Activated T-cell treated with anti-CD3 and anti-CD28 coated beads, Interleukin-2, amount 50 U/mL, for 48 hours (primary cell): ENCODE measurements around the gene CEMIP.

ENCODE experiments used
- DNase-seq, 2 experiments: peaks; one replicate each; pipeline ENCODE4 v3.0.0-alpha.2; 2020

CEMIP gene

GRCh38 chr15:80789296-80789695, 10.1 kb downstream of the CEMIP start:
- no peak for DNase-seq

- DNase-seq, result no peak
These were observed 10.6 kb downstream of the CEMIP start for GRCh38 chr15:80789796-80790195.

- no peak for DNase-seq
These were observed 11.1 kb downstream of the CEMIP start for GRCh38 chr15:80790236-80790635.

DNA sequence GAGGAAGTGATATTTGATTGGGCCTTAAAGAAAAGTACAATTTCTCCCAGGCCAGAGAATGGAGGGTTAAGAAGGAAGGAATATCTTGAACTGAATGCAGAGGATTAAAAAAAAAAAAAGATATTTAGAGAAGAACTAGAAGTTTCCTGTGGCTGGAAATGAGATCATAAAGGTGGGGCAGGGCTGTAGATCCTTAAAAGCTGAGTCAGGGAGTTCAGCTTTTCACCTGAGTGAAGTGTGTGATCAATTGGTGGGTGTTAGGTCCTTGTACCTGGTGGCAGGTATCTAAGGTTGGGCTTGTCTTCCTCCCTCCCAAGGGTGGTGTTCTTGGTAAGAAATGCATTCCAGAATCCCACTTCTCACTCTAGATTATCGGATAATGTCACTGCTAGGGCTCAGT, 11.8 kb downstream of the CEMIP start:
- DNase-seq, result no peak

DNA sequence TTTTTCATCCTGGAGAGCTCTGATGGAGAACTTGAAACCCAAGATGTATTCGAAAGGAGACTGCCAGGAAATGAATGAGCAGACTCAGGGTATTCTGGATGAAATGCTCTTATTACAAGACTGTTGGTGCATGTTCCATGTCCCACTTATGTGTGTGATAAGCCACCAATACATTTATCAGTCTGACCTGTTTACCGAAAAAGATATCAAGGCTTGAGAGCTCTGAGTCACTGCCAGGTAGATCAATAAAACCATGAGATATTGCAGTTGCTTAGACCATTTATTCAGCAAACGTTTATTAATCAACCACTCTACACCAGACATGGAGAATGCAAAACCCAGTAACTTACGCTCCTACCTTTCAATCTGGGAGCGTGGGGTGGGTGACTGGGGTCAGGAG, 17.2 kb downstream of the CEMIP start:
- DNase-seq, result no peak

GRCh38 chr15:80798911-80799310, 19.7 kb downstream of the CEMIP start:
- no peak for DNase-seq

DNA sequence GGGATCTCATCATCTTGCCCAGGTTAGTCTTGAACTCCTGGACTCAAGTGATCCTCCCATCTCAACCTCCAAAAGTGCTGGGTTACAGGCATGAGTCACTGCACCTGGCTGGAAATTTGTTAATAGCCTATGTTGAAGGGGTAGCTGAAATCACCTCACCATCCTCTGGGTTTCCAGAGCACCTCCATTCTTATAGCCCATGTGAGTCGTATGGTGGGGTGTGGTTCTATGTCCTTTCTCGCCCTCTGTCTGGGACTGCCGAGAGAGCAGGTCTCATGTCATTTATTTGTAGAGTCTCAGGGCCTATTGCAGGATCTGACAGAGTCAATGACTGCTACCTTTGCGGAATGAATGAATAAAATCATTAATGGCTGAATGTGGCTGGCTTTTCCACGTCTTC, 20.9 kb downstream of the CEMIP start:
- DNase-seq, result no peak

DNA sequence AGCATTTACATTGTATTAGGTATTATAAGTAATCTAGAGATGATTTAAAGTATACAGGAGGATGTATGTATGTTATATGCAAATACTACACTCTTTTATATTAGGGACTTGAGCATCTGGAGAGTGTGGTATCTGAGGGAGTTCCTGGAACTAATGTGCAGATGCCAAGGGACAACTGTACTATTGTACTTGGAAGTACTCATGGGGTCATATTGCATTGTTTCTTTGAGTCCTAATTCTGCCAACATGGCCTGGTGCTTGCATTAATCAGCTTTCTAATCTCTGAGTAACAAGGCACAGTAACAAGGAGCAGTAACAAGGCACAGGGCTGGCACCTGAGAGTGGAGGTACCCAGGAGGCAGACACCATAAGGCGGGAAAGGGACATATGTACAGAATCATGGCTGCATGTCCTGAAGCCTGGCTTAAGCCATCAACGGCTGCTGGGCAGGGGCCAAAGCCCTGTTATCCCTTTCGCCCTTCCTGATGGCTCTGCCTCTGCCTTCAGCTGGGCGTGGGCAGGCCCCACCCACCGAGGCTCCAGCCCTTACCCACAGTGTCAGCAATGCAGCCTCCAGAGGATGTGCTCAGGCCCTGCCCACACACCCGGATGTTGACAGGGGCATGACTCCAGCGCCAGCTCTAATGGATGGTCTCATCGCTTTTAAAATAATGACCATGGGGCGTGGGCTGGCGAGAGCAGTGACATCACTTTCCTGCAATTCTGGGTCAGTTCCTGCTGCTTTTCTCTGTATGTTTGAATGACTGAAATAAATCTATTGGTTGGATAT, 22.9 kb downstream of the CEMIP start:
- DNase-seq, result no peak

DNA sequence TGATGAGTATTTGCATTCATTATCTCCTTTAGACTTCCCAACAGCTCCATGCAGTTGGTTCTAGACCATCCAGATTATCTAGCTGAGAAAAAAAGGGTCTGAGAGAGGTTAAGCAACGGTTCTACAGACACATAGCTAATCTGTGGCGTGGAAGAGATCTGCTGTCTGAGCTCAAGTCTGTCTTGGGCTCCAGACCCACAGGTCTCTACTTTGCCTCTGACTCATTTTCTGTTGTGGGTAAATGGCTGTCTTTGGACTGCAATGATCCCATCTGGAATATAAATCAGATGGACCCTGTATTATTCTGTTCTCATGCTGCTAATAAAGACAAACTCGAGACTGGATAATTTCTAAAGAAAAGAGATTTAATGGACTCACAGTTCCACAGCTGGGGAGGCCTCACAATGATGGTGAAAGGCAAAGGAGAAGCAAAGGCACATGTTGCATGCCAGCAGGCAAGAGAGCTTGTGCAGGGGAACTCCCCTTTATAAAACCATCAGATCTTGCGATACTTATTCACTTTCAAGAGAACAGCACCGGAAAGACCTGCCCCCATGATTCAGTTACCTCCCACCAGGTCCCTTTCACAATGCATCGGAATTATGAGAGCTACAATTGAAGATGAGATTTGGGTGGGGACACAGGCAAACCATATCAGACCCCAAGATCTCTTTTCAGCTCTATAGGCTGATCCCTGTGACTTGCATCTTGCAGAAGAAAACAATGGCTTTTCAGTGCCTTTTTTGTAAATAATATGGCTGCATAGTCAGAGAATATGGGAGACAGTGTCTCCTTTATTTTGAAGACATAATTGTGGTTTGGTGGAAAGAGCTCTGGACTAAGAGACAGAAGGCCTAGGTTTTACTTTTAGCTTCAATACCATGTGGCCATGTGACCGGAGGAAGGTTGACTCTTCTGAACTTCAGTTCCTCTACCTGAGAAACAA, 24.7 kb downstream of the CEMIP start:
- peak; percentile 51 to 56 for DNase-seq

- peak; percentile 47 to 48 for DNase-seq
These were observed 25.9 kb downstream of the CEMIP start for GRCh38 chr15:80804970-80805495.

DNA sequence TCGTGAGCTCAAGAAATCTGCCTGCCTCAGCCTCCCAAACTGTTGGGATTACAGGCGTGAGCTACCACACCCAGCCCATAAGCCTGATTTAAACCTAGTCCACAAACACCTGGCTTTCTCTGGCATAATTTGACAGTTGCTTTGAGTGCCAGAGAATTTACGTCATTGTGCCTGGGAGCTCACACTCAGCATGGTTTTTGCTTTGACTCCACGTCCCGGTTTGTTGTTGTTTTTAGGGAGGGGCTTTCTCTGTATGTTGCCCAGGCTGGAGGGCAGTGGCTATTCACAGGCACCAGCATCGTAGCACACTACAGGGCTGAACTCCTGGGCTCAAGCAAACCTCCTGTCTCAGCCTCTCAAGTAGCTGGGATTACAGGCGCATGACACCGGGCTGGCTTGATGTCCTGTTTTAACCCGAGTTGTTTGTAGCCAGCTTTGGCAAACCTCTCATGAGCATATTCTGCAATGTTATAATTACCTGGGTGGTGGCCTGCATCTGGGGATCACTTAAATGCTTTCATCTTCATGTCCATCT, 32.7 kb downstream of the CEMIP start:
- no peak for DNase-seq

GRCh38 chr15:80815106-80815505, 35.9 kb downstream of the CEMIP start:
- DNase-seq, result no peak

DNA sequence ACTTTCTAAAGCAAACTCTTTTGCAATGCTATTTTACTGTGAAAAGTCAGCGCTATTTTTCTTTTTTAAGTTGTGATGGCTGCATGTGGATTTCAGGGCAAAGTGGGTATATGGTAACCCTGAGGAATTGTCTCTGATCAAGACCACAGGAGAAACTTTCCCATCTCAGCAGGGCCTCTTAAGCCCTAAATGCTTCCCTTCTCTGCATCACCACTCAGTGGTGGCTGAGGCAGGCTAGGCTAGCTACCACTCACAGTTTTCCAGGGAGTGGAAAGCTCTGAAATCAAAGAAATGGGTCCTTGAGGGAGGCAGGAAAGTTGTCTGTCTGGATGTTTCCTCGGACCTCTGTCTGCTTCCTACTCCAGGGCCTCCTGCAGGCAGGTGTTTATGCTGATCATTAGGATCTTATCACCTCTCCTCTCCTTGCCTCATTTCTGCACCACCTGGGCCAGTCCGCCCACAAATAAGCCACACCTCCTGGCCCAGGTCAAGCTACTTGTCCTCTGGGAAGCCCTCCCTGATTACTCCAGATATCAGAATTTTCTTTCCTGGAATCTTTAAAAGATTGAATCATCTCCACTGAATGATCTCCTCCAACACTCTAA, 37.0 kb downstream of the CEMIP start:
- no peak for DNase-seq

GRCh38 chr15:80816936-80817335, 37.8 kb downstream of the CEMIP start:
- DNase-seq, result no peak

GRCh38 chr15:80817901-80818300, 38.7 kb downstream of the CEMIP start:
- no peak for DNase-seq

DNA sequence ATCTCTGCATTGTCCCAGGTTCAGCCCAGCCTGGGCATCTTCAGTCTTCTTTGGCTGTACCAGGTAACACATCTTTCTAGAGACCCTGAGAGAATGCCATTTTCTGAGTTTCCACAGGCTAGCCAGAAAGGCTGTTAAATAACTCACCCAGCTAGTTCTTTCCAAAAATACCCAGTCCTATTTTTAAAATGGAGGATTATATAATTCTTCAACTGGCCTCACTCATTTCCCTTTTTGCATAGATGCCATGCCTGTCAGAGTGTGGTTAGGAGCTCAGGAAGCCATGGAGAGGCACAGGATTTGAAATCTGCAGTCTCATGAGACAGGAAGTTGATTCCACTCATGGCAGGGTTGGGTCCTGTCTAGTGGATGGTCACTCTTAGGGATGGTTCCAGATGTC, 39.8 kb downstream of the CEMIP start:
- DNase-seq, result no peak

DNA sequence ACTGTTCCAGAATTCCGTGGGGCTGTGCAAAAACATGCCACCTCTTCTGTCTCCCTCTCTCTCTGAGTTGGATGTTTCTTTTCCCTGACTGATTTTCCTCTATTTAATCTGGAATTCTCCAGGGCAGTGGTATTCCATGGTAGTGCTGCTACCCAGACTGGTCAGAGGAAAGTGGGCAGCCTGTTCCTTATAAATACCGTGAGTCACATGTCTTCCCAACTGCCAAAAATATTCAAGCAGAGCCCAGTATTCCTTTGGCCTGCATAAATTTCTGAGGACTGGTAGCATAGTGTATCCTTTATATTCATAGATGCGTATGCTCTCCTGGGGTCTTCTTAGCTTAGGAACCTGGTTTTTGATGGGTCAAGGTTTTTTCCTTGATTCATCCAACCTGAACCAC, 40.9 kb downstream of the CEMIP start:
- no peak for DNase-seq

DNA sequence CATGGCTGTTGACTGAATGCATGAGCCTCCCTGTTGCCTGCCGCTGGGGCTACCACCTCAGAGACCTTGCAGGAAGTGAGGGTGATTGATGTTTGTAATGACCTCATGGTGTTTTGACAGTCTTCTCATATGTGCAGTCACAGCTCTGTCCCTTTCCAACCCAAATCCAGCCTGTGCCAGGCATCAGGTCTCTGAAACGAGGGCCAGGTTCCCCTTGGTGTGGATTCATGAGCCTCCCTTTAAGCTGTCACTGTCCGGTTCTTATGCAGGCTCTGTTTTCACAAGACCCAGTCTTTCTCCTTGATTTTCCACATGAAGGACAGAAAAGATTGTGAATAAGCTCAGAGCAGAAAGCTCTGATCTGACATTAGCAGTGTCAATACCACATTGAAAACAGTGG, 43.1 kb downstream of the CEMIP start:
- no peak for DNase-seq

DNA sequence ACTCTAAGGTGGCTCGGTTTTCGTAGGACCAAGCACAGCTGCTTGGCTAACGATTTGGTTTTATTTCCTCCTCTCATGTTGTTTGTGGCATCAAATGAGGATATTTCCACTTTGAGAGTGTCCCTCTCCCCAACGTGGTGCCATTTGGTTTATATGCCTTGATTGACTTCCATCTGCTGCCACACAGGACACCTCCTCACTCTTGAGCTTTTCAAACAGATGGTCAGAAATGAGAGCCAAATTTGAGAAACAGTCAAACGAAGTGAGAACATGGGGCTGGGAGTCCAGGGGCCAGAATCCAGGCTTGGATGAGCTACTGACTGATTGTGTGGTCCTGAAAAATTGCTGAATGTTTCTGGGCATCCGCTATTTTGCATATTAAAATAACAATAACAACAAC, 43.5 kb downstream of the CEMIP start:
- DNase-seq, result no peak

- no peak for DNase-seq
These were observed 44.0 kb downstream of the CEMIP start for GRCh38 chr15:80823120-80823519.

DNA sequence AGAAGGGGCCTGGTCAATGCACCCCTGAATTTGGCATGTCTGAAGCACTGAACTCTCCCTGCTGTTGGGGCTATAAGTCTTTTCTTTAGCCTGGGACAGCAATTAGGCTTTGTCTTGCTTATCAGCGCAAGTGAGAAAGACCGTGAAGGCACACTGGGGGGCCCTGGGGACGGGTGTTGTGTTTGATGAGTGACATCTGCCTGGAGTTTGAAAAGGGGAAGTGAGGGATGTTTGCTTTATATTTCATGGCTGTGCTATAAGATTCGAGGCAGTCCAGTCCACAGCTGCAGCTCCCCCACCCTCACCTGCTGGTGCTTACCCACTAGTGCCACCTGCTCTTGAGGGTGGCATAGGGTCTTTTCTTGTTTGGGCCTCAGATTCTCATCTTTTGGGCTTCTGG, 44.8 kb downstream of the CEMIP start:
- no peak for DNase-seq

GRCh38 chr15:80825361-80826030, 46.3 kb downstream of the CEMIP start:
- DNase-seq, result no peak

- DNase-seq, result no peak
These were observed 49.6 kb downstream of the CEMIP start for GRCh38 chr15:80828796-80829195.
